Liver (tissue), 9 donors: Measurements from ENCODE around the gene TTYH3. TPM values are rescaled to one million over a fixed set of nuclear protein-coding genes. Genes with fewer than 3 reads are reported as not detected.

ENCODE experiments used
- DNase-seq: peaks from one replicate; pipeline ENCODE4 v3.0.0-alpha.2; 2017; ENCODE audit warnings: low spot score
- H3K27ac ChIP-seq, 2 donors: one replicate each; pipeline ENCODE4 v1.7.0; 2013; ENCODE audit warnings: inconsistent platforms in 2 of 2, low read length in 2 of 2, control low read depth in 1 of 2, low read depth in 1 of 2, mild to moderate bottlenecking in 1 of 2
- H3K27me3 ChIP-seq, 4 donors: one replicate each; pipeline versions ENCODE4 v1.6.1 to v1.7.0; 2013; ENCODE audit warnings: low read length in 3 of 4, inconsistent platforms in 1 of 4, mild to moderate bottlenecking in 1 of 4, moderate library complexity in 1 of 4; ENCODE audit not compliant: control insufficient read depth in 4 of 4, insufficient read depth in 4 of 4
- H3K36me3 ChIP-seq, 4 donors: one replicate each; pipeline versions ENCODE4 v1.6.1 to v1.7.0; 2013; ENCODE audit warnings: low read length in 3 of 4, mild to moderate bottlenecking in 3 of 4, low read depth in 1 of 4, moderate library complexity in 1 of 4; ENCODE audit not compliant: control insufficient read depth in 4 of 4, insufficient read depth in 3 of 4
- H3K4me1 ChIP-seq, 4 donors: one replicate each; pipeline versions ENCODE4 v1.6.1 to v1.7.0; 2013; ENCODE audit warnings: low read length in 3 of 4, mild to moderate bottlenecking in 3 of 4, moderate library complexity in 1 of 4; ENCODE audit not compliant: control insufficient read depth in 4 of 4, insufficient read depth in 4 of 4
- H3K4me3 ChIP-seq, 3 donors: one replicate each; pipeline versions ENCODE4 v1.6.1 to v1.7.0; 2013; ENCODE audit warnings: low read length in 3 of 3, control low read depth in 1 of 3, low read depth in 1 of 3, mild to moderate bottlenecking in 1 of 3
- H3K9ac ChIP-seq, 2 donors: one replicate each; pipeline ENCODE4 v1.7.0; 2013; ENCODE audit warnings: low read length in 2 of 2, mild to moderate bottlenecking in 2 of 2, moderate library complexity in 2 of 2, control low read depth in 1 of 2, low read depth in 1 of 2
- H3K9me3 ChIP-seq, 4 donors: one replicate each; pipeline versions ENCODE4 v1.6.1 to v1.7.0; 2013; ENCODE audit warnings: low read length in 3 of 4; ENCODE audit not compliant: control insufficient read depth in 4 of 4
- EGR1 ChIP-seq, 2 donors: IDR thresholded peaks; 2 replicates each; pipeline ENCODE4 v1.6.1; 2016 to 2018; ENCODE audit warnings: antibody characterized with exemption in 2 of 2, low read depth in 2 of 2
- FOXA1 ChIP-seq: IDR thresholded peaks from 2 replicates; pipeline ENCODE4 v1.6.1; 2016; ENCODE audit warnings: antibody characterized with exemption
- GABPA ChIP-seq, 2 donors: IDR thresholded peaks in 1 of 2; conservative IDR thresholded peaks in 1 of 2; 2 replicates each; pipeline ENCODE4 v1.6.1; 2016; ENCODE audit warnings: antibody characterized with exemption in 2 of 2, mild to moderate bottlenecking in 1 of 2, moderate library complexity in 1 of 2
- JUND ChIP-seq, 2 donors: IDR thresholded peaks; 2 replicates each; pipeline ENCODE4 v1.6.1; 2016; ENCODE audit warnings: antibody characterized with exemption in 2 of 2
- NR2F2 ChIP-seq: IDR thresholded peaks from 2 replicates; pipeline ENCODE4 v1.6.1; 2016; ENCODE audit warnings: antibody characterized with exemption
- RAD21 ChIP-seq, 2 donors: IDR thresholded peaks; 2 replicates each; pipeline ENCODE4 v1.6.1; 2016; ENCODE audit warnings: antibody characterized with exemption in 2 of 2, mild to moderate bottlenecking in 2 of 2
- SP1 ChIP-seq: IDR thresholded peaks from 2 replicates; pipeline ENCODE4 v1.6.1; 2018; ENCODE audit warnings: antibody characterized with exemption, mild to moderate bottlenecking
- TAF1 ChIP-seq: conservative IDR thresholded peaks from 2 replicates; pipeline ENCODE4 v1.6.1; 2016; ENCODE audit warnings: antibody characterized with exemption, mild to moderate bottlenecking
- YY1 ChIP-seq: IDR thresholded peaks from 2 replicates; pipeline ENCODE4 v1.6.1; 2016; ENCODE audit warnings: antibody characterized with exemption, mild to moderate bottlenecking
- WGBS: extraction: QIAGEN DNeasy Blood & Tissue Kit; methylation state at CpG from one replicate; pipeline ENCODE4 v1.1.7; 2013; 5-methylcytosine and 5-hydroxymethylcytosine counted together
- polyA plus RNA-seq, 2 donors: library from polyadenylated mRNA; stranded (reverse) in 1 of 2; unstranded in 1 of 2; fragments of 200-250 nt in 1 of 2; fragments of >200 nt in 1 of 2; fragmentation: Nextera tagmentation in 1 of 2; extraction: Ambion mirVana in 1 of 2; gene quantifications; one replicate each; pipeline versions ENCODE4 v1.2.1 to v1.2.3, GENCODE V29; 2013 to 2015
- total RNA-seq, 2 donors: library from RNA; depleted of rRNA; stranded (reverse); fragments of >200 nt; gene quantifications; one replicate each; pipeline ENCODE4 v1.2.3, GENCODE V29; 2014
- TF ChIP-seq, protein P1 (sequence below): IDR thresholded peaks from 2 replicates; pipeline ENCODE4 v1.6.1; 2016; ENCODE audit warnings: antibody characterized with exemption
- TF ChIP-seq, protein P2 (sequence below): IDR thresholded peaks from 2 replicates; pipeline ENCODE4 v1.6.1; 2016; ENCODE audit warnings: antibody characterized with exemption, mild to moderate bottlenecking
- TF ChIP-seq, protein P3 (sequence below): fragments of 150-350 bp; IDR thresholded peaks from 2 replicates; pipeline ENCODE4 v1.5.1; 2017; ENCODE audit warnings: improper control_type of control experiment, low read depth, low read length; ENCODE audit not compliant: missing input control
- TF ChIP-seq, protein P4 (sequence below): IDR thresholded peaks from 2 replicates; pipeline ENCODE4 v1.6.1; 2016; ENCODE audit warnings: antibody characterized with exemption
- donor health status: healthy.
- donor health status: healthy.
- donor health status: healthy.
- donor health status: healthy.
- donor health status: healthy.

The TTYH3 gene
- total and polyA plus RNA-seq, 4 donors = 8.2 to 19.6 (median 17.4) TPM

DNA sequence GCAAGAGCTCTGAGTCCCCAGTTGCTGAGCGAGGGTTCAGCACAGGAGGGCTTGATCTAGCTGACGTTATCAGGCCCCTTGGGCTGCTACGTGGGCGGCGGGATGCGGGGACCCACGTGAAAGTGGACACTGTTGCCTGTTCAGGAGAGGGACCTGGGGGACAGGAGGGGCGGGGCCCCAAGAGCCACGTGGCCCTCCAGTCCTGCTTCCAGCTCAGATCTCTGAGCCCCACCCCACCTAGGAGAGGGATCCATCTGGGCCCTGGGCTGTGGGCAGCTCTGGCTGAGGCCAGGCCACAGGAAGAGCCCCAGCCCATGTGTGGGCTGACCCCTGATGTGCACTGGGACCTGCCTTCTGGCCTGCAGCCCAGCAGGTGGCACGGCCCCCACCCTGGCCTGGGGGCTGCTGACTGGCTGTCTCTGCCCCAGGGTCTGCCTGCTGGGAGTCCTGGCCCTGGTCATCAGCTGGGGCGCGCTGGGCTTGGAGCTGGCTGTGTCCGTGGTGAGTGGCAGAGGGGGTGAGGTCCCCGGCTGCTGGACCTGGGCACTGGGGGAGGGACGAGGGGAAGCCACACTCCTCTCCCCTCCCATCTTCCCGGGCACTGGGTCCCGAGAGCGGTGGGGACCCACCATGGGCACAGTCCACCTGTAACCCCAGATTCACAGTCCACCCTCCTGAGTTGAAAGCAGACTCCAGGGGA lies 17.5 kb downstream of the TTYH3 start:
- 93% methylated on average over 18 of the region's 18 CpGs for WGBS
- H3K9me3 ChIP-seq = no peaks in the 10 kb centered on the region
- H3K27me3 ChIP-seq = no peaks in the 10 kb centered on the region
- no peak overlapping the region for H3K4me3 ChIP-seq
- peaks cover 0 to 7% (median 4%) of the 10 kb centered on the region in 4 donors for H3K4me1 ChIP-seq
- H3K27ac ChIP-seq = no peak overlapping the region
- peaks cover 0 to 16% (median 8%) of the 10 kb centered on the region in 4 donors for H3K36me3 ChIP-seq
- H3K9ac ChIP-seq = no peak overlapping the region
- DNase-seq = no peak
- TF ChIP-seq, protein P1, sequence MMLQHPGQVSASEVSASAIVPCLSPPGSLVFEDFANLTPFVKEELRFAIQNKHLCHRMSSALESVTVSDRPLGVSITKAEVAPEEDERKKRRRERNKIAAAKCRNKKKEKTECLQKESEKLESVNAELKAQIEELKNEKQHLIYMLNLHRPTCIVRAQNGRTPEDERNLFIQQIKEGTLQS = no peak
- TF ChIP-seq NR2F2 (no peak), EGR1 (IDR thresholded peaks at IDR 0.05; ENCODE audit: low read depth in 2 of 2) (no peak), GABPA (IDR thresholded peaks at IDR 0.05 in 1 of 2, conservative IDR thresholded peaks at IDR 0.05 in 1 of 2) (no peak), SP1 (no peak), FOXA1 (no peak), YY1 (no peak)
- TF ChIP-seq, protein P2, sequence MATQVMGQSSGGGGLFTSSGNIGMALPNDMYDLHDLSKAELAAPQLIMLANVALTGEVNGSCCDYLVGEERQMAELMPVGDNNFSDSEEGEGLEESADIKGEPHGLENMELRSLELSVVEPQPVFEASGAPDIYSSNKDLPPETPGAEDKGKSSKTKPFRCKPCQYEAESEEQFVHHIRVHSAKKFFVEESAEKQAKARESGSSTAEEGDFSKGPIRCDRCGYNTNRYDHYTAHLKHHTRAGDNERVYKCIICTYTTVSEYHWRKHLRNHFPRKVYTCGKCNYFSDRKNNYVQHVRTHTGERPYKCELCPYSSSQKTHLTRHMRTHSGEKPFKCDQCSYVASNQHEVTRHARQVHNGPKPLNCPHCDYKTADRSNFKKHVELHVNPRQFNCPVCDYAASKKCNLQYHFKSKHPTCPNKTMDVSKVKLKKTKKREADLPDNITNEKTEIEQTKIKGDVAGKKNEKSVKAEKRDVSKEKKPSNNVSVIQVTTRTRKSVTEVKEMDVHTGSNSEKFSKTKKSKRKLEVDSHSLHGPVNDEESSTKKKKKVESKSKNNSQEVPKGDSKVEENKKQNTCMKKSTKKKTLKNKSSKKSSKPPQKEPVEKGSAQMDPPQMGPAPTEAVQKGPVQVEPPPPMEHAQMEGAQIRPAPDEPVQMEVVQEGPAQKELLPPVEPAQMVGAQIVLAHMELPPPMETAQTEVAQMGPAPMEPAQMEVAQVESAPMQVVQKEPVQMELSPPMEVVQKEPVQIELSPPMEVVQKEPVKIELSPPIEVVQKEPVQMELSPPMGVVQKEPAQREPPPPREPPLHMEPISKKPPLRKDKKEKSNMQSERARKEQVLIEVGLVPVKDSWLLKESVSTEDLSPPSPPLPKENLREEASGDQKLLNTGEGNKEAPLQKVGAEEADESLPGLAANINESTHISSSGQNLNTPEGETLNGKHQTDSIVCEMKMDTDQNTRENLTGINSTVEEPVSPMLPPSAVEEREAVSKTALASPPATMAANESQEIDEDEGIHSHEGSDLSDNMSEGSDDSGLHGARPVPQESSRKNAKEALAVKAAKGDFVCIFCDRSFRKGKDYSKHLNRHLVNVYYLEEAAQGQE = no peak

DNA sequence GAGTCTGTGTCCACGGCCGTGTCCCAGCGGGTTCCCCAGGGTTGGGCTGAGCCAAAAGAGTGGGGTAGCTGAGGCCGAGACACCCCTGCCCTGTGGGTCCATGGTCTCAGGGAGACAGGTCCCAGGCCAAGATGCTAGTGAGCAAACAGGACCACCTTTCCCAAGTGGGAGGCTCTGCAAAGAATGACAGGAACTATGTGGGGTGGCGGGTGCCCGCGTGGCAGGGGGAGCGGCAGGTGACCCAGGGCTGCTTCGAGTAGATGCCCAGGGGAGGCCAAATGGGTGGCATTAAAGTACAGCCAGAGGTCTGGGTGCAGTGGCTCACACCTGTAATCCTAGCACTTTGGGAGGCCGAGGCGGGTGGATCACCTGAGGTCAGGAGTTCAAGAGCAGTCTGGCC lies 18.2 kb downstream of the TTYH3 start:
- 96% methylated on average over 11 of the region's 11 CpGs for WGBS
- Histone ChIP-seq H3K36me3 (peaks cover 0 to 16% (median 8%) of the 10 kb centered on the region in 4 donors), H3K9me3 (no peaks in the 10 kb centered on the region), H3K4me1 (peaks cover 0 to 2% (median 0%) of the 10 kb centered on the region in 4 donors), H3K9ac (no peak overlapping the region), H3K27me3 (no peaks in the 10 kb centered on the region), H3K4me3 (no peak overlapping the region), H3K27ac (no peak overlapping the region)
- TF ChIP-seq, protein P1 = no peak
- TF ChIP-seq SP1 (no peak), JUND (IDR thresholded peaks at IDR 0.05) (no peak), FOXA1 (no peak), YY1 (no peak), EGR1 (IDR thresholded peaks at IDR 0.05; ENCODE audit: low read depth in 2 of 2) (no peak), RAD21 (IDR thresholded peaks at IDR 0.05) (no peak), NR2F2 (no peak), TAF1 (no peak)
- TF ChIP-seq, protein P3, sequence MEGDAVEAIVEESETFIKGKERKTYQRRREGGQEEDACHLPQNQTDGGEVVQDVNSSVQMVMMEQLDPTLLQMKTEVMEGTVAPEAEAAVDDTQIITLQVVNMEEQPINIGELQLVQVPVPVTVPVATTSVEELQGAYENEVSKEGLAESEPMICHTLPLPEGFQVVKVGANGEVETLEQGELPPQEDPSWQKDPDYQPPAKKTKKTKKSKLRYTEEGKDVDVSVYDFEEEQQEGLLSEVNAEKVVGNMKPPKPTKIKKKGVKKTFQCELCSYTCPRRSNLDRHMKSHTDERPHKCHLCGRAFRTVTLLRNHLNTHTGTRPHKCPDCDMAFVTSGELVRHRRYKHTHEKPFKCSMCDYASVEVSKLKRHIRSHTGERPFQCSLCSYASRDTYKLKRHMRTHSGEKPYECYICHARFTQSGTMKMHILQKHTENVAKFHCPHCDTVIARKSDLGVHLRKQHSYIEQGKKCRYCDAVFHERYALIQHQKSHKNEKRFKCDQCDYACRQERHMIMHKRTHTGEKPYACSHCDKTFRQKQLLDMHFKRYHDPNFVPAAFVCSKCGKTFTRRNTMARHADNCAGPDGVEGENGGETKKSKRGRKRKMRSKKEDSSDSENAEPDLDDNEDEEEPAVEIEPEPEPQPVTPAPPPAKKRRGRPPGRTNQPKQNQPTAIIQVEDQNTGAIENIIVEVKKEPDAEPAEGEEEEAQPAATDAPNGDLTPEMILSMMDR = no peak
- TF ChIP-seq, protein P2 = no peak
- TF ChIP-seq, protein P4, sequence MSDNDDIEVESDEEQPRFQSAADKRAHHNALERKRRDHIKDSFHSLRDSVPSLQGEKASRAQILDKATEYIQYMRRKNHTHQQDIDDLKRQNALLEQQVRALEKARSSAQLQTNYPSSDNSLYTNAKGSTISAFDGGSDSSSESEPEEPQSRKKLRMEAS = no peak
- DNase-seq = no peak
